Coronary artery (tissue), 2 donors: ENCODE results near the gene CACNA1C.

ENCODE experiments used
- DNase-seq: peaks from one replicate; pipeline ENCODE4 v3.0.0-alpha.2; 2017; ENCODE audit warnings: low spot score
- H3K27ac ChIP-seq, 2 donors: fragments of 200-600 bp; sonication (generic); one replicate each; pipeline ENCODE4 v1.5.1; 2016 to 2019
- H3K4me3 ChIP-seq: fragments of 200-600 bp; sonication (generic); 2 replicates; pipeline ENCODE4 v1.5.1; 2016; ENCODE audit warnings: mild to moderate bottlenecking, moderate library complexity
- TF ChIP-seq, protein P1 (sequence below): fragments of 200-600 bp; sonication (generic); IDR thresholded peaks from one replicate; pipeline ENCODE4 v1.5.1; 2019; ENCODE audit warnings: antibody characterized with exemption

CACNA1C gene

DNA sequence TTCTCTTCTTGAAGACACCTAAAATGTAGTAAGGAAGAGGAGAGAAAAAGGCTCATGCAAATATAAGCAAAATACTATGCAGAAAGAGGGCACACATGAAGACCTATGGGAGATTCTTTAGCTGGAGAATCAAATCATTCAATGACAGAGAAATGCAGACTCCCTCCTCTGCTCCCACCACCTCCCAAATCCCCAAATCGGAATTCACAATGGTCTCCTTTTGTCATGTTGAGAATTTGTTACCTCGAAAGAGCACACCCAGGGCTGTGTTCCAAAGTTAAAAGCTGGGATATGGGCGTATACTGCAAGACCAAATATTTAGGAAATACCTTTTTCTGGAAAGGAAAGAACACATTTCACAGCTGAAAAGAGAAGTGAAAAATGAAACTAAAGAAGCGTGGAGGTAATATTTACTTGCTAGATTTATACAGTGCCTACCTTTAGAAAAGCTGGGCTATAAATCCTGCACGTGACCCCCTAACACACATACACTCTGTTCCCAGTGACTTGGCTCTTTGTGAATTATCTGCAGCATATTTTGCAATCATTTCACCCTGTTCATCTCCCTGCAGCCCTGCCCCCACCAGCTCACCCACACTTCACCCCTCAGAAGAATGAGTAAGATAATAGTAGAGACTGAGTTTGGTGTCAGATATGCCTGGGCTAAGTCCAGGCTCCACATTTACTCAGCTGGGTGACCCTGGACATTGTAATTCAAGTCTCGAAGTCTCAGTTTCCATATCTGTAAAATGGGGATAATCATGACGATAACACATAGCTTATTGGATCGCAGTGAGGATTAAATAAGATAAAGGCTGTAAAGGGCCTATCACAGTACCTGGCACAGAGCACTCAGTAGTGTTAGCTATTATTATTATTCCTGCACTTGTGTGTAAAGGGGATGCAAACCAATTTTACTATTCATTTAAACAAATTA is 2.9 kb upstream of the CACNA1C start:
- no peak overlapping the region for H3K27ac ChIP-seq
- H3K4me3 ChIP-seq, result no peak overlapping the region
- no peak for DNase-seq
- TF ChIP-seq, protein P1, sequence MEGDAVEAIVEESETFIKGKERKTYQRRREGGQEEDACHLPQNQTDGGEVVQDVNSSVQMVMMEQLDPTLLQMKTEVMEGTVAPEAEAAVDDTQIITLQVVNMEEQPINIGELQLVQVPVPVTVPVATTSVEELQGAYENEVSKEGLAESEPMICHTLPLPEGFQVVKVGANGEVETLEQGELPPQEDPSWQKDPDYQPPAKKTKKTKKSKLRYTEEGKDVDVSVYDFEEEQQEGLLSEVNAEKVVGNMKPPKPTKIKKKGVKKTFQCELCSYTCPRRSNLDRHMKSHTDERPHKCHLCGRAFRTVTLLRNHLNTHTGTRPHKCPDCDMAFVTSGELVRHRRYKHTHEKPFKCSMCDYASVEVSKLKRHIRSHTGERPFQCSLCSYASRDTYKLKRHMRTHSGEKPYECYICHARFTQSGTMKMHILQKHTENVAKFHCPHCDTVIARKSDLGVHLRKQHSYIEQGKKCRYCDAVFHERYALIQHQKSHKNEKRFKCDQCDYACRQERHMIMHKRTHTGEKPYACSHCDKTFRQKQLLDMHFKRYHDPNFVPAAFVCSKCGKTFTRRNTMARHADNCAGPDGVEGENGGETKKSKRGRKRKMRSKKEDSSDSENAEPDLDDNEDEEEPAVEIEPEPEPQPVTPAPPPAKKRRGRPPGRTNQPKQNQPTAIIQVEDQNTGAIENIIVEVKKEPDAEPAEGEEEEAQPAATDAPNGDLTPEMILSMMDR, result no peak

DNA sequence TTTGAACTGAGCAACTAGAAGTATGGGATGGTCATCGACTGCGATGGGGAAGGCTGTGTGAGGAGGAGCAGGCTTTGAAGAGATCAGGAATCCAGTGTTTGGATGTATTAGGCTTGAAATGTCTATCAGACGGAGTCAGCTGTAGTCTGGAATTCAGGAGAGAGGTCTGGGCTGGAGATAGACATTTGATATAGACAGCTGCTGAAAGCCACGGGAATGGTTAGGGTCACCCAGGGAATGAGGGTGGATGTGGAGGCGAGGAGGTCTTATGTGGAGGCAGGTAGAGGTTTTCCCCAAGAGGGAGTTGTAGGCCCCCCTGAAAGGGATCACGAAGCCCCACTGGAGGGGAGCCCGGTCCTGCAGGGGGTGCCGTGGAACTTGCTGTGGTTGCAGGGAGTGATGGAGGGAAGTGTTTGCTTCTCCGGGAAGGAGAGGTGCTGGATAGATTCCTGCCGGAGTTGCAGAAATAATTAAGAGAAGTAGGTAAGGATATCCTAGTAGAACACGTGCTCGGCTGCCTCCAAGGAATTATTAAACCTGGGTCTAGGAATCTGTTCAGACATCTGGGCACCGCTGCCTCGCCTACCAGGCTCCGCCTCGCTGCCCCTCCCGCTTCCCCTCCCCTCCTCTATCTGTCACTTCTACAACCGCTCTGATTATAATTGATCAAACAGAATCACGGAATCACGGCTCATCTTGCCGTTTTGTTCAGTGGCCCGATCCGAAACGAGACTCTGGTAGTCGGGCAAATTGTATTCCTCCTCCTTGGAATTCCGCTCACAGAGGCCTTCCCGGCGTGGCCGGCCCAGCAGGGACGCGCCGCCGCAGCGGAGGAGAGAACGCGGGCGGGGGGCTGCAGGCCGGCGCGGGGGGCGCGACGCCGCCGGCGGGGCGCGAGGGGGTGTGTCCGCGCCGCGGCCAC is 826 bp upstream of the CACNA1C start:
- TF ChIP-seq, protein P1, result no peak
- Histone ChIP-seq H3K27ac (peak overlapping the region; percentile 46 to 89), H3K4me3 (peak overlapping the region; percentile 75)
- DNase-seq, result no peak

DNA sequence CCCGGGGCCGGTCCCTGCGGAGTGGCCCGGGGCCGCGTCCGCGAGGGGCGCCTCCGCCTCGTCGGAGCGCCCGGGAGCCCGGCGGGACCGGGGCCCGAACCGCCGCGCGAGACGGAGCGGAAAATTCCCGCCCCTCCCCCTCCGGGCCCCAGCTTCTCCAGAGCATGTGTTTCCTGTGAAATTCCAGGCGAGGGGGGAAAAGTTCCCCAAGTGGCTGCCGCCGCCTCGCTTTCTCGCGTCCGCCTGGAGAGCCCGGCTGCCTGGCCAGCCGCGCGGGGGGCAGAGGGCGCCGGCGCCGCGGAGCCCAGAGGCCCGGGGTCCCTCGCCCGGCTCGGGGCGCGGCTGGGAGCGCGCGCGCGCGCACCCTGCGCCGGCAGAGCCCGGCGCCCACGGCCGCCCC is 904 bp downstream of the CACNA1C start:
- Histone ChIP-seq H3K27ac (peak overlapping the region; percentile 89 to 92), H3K4me3 (peak overlapping the region; percentile 75)
- DNase-seq, result no peak
- TF ChIP-seq, protein P1, result no peak

DNA sequence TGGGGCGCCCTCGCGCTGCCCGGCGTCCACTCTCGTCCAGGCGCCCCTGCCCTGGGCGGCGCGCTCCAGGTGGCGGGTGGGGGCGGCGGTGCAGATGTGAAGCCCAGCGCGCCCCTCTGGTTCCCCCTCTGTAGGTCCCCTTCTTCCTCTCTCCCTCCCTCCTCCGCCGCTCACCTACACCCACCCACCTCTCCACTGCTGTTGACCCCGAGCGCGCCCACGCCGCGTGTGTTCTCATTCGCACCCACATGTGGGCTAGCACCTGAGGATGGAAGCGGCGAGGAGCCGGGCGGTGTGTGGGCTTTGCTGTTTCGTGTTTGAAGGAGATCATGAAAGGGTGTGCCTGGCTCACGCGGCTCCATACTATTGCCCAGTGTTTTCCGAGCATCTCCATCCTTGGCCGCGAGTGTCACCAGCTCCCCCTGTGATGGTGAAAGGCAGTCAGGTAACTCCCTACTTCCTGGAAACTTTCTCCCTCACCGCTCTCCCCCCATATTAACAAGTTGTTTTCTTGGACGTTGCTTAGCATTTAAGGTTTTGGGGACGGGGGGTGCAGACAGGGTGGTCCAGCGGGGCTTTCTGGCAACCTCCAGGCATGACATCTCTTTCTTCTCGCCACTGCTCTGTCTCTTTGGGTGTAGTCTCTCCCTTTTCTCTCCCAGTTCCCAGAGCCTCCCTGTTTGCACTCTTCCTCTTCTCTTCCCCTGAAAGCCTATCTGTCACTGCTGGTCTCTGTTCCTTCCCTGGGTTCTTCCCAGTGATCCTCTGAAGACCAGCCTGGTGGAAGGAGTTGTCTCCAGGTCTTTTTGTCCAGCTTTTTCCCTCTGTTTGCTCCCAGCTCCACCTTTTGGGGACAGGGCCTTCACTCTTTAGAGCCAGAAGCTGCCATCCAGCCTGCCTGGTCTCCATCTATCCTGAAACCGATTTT is 1.6 kb downstream of the CACNA1C start:
- no peak for DNase-seq
- H3K27ac ChIP-seq, result peak overlapping the region; percentile 89 to 92

DNA sequence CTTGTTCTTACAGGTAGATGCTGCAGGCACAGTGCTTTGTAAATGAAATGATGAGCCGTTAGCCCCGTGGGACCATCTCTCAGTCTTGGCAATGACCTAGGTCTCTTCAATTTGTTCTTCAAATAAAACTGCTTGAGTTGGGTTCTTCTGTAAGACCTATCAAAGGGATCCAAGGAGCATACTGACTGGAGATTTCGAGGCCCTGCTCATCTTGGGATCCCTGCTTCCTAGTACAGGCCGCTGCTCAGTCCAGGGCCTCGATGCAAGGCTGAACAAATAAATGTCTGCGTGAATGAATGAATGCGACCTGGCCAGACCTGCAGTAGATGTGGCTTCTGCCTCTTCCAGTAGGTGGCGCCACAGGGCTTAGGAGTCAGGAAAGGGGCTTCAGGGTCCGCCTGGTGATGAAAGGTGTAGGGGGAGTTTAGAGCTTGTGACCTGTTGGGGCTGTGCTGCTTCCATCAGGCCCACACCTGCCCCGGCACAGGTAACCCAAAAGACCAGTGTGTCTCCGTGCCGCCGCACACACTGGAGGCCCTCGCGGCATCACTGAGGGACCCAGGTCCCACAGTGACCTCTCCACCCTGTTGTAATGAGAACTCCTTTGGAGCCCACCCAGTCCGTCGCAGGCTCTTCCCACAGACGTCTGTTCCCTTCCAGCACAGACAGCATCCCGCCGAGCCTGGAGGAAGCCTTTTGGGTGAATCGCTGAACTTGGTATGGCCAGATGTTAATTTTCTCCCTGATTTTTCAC is 4.4 kb downstream of the CACNA1C start:
- Histone ChIP-seq H3K4me3 (peak overlapping the region; percentile 75), H3K27ac (peak overlapping the region; percentile 89 to 92)
- TF ChIP-seq, protein P1, result peak; percentile 85
- no peak for DNase-seq

More for the DNA sequence above, 1.6 kb downstream of the CACNA1C start:
- TF ChIP-seq, protein P1, result no peak
- peak overlapping the region; percentile 75 for H3K4me3 ChIP-seq
